ENCODE data around the gene HS6ST3.
"Not testable (repeated sequence)": the region's sequence is repeated elsewhere in the genome, so short reads cannot be mapped to it uniquely, and the experiment has no call there.

HS6ST3 gene

GRCh38 chr13:96093296-96094006 lies 3.5 kb downstream of the HS6ST3 start:
- no peak for DNase-seq

- DNase-seq, result no peak
Measured at GRCh38 chr13:96100457-96101220, 10.7 kb downstream of the HS6ST3 start.

GRCh38 chr13:96104516-96104915 lies 14.6 kb downstream of the HS6ST3 start:
- no peak for DNase-seq

- DNase-seq, result not testable (repeated sequence)
Measured at GRCh38 chr13:96108072-96108471, 18.2 kb downstream of the HS6ST3 start.

- DNase-seq, result no peak
Measured at GRCh38 chr13:96109125-96109524, 19.2 kb downstream of the HS6ST3 start.

DNA sequence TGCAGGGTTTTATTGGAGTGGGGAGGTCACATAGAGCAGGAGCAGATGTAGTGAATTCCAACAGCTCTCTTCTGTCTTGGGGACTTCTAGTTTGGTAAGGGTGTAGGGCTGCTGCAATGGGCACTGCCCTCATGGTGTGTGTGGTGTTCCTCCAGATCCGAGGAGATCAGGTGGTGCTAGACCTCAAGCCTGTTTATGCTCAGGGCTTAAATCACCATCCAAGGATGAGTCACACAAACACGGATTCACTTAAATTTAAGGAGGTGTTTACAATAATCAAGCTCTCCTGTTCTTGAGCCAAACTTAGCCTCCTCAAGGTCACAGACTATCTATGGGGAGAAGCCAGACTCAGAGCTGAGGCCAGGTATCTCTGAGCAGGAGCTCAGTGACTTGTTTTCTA lies 23.0 kb downstream of the HS6ST3 start:
- DNase-seq, result no peak

- DNase-seq, result not testable (repeated sequence)
Measured at GRCh38 chr13:96115368-96115767, 25.5 kb downstream of the HS6ST3 start.

GRCh38 chr13:96119921-96120320 lies 30.0 kb downstream of the HS6ST3 start:
- DNase-seq, result no peak

GRCh38 chr13:96130818-96131340 lies 41.0 kb downstream of the HS6ST3 start:
- no peak for DNase-seq

- DNase-seq, result no peak
Measured at GRCh38 chr13:96141032-96141431, 51.1 kb downstream of the HS6ST3 start.

DNA sequence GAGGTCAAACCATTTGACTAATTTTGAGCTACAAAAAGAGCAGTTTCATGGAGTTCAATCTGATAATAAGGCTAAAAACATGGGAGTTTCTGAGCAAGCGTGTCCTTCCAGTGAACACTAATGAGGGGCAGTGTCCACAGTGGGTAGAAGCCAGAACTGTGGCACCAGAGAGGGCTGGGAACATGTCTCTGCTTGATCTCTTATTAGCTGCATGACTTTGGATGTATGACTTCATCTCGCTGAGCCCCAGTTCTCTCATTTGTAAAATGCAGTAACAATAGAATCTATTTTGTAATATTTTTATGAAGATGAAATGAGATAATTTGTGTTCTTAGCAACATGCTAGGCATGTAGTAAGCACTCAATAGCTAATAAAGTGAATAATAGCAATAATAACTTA lies 69.8 kb downstream of the HS6ST3 start:
- no peak for DNase-seq

DNA sequence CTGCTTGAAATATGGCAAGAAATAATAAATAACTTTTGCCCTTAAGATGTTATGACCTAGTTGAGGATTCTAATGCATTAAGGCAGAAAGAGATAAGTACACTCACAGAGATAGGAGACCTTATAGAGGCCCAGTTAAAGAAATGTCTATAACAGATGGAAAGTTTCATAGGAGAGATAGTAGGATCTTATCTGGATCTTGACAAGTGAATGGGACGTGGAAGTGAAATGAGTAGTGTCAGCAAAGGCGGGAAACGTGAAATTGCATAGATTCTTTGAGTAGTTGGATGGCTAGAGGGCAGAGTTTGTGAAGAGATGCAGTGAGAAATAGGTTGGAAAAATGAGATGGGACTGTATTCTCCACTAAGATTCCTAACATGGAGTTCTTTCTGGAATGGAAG lies 71.2 kb downstream of the HS6ST3 start:
- no peak for DNase-seq

DNA sequence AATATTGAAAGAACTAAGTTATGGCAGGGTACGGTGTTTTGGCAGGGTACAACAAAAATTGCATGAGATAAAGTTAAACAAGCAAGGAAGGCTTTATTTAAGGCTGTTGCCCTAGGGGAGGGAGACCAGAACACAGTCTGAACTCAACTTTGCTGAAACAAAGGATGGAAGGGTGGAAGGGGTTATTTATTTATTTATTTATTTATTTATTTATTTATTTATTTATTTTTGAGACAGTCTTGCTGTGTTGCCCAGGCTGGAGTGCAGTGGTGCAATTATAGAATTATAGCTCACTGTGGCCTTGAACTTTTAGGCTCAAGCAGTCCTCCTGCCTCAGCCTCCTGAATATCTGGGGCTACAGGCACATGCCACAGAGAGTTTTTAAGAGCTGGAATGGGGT lies 75.9 kb downstream of the HS6ST3 start:
- no peak for DNase-seq

- no peak for DNase-seq
Measured at GRCh38 chr13:96172066-96172465, 82.2 kb downstream of the HS6ST3 start.

- DNase-seq, result no peak
Measured at GRCh38 chr13:96178759-96179158, 88.9 kb downstream of the HS6ST3 start.

DNA sequence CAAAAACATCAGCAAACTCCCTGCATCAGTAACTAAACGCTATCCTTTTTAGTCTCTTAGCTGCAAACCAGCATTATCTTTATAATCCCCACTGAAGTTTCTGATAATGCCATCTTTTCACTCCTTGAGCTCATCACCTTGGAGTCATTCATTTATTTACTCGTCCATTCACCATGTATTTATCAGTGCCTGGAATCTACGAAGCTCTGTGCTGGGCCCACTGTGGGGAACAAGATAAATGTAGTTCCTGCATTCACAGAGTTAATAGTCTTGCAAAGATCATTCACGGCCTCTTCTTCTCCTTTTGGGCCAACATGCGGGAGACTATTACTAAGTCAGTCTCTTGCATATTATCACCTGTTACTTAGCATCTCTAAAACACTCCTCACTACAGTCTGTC lies 89.4 kb downstream of the HS6ST3 start:
- no peak for DNase-seq

- DNase-seq, result no peak
Measured at GRCh38 chr13:96181911-96182310, 92.0 kb downstream of the HS6ST3 start.

DNA sequence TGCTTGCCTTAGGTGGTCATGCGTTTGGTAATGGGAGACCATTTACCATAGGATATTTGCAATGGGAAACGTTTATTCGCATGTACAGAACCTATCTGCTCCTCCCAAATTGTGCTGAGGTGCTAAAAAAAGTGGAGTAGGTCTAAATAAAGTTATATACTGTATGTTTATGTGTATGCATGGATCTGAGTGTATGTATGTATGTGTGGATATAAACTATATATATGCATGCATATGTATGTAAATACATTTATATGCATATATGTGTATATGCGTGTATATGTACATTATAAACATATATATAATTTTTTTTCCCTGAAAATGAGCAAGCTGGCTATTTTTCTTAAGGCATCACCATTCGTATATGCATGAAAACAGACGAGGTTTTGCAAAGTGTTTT lies 95.9 kb downstream of the HS6ST3 start:
- no peak for DNase-seq

GRCh38 chr13:96191367-96191766 lies 101.5 kb downstream of the HS6ST3 start:
- DNase-seq, result no peak

DNA sequence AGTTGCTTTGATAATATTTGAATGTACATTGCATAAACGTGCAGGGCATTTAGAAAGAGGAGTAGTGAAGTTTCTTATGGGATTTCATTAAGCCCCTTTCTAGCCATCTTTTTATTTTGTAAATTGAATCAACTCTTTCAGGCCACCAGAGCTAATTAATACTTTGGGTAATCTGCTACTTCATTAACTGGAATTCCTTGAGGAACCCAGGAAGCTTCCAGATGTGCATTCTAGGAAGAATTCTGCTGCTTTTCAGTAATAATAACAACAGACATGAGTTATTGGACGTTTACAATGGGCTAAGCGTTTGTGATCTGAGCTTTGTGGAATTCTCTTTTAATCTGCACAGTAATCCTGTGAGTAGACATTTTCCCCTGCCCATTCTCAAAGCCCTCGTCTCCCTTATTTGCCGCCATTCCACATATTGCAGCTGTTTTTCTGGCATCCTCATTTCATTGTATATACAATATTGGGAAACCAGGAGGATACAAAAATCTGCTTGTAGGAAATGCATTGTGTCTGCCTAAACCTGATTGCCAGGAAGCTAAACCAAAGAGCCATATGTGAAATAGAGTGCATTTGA lies 103.9 kb downstream of the HS6ST3 start:
- no peak for DNase-seq

DNA sequence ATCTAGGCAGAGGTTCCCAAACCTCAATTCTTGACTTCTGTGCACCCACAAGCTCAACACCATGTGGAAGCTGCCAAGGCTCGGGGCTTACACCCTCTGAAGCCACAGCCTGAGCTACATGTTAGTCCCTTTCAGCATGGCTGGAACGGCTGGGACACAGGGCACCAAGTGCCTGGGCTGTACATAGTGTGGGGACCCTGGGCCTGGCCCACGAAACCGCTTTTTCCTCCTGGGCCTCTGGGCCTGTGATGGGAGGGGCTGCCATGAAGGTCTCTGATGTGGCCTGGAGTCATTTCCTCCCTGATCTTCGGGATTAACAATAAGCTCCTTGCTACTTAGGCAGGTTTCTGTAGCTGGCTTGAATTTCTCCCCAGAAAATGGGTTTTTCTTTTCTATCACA lies 108.1 kb downstream of the HS6ST3 start:
- DNase-seq, result no peak

DNA sequence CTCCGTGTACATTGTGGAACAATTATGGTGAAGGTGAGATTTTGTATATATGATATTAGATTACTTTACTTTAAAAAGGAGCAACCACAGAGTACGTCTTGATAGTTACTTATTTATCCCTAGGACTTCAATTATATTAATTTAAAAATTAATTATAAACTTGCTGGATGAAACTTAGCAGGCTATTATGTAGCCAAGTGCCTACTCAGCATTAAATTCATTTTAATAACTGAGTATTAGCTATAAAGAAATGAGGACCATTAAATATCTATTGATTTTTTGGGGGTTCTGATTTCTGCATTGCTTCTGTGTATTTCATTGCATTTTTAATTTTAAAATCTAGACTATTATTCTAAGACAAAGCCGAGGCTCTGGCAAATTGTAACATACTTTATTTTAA lies 109.4 kb downstream of the HS6ST3 start:
- no peak for DNase-seq

- no peak for DNase-seq
Measured at GRCh38 chr13:96200810-96201209, 110.9 kb downstream of the HS6ST3 start.

DNA sequence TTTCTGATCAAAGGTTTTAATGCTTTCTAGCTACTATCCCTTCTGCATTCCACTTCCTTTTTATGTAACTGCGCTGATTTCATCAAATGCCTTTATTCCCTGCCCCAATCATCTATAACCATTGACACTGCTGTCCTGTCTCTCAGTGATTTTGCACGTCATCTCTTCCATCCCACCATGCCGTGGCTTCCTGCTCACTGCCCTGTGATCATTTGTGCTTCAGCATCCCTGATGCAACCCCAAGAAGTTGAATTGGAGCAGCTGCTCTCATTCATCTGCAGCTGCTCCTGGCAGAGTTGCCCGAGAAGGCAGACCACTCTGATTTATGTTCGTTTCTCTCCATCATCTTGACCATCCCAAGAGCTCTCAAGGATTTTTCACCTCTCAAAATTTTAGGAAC lies 112.4 kb downstream of the HS6ST3 start:
- DNase-seq, result no peak
